ENCODE data around the gene TRMT10C. TPM values are rescaled to one million over a fixed set of nuclear protein-coding genes. Genes with fewer than 3 reads are reported as not detected.
A peak's percentile ranks its signal among the peaks of the same experiment; 100 is the strongest.

The TRMT10C gene
- total and polyA plus RNA-seq, 9 of the 15 experiments (the other 6 are each of a cell fraction or from before 2014, with no cell fraction given): 48.6 to 106 (median 63.9) TPM

DNA sequence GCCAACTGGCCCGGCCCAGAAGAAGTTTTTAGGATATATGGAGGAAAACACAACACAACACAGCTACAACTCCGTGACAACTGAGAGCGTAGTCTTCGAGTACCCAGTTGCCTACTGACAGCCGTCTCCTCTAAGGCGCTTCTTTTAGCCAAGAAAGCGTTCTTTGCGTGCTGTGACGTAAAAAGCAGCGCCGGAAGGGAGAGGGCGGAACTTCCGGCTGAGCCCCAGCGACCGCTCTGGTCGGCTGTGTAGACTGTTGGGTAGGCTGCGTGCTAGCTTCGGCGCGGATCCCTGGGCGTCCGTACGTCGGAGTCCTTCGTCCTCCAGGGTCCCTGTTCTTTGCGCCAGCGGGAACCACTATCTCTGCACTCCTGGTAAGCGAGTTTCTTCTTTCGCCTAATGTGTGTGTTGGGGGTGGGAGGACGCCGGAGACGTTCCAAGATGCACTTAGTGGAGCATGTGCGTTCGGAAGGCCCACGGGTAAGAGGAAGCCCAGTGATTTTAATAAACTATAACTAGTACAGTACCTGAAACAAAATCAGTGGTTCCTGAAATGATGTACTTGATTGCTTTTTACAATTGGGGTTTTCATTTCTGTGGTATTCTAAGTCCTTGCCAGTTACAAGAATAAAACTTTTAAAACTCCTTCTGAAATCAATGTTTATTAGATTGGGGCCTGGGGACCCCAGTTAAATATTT, at the start of gene TRMT10C (continued):
- peak; percentile 67; the same call in 1 of the 2 replicates for TF ChIP-seq MBD2 (IDR thresholded peaks at IDR 0.05; ENCODE audit: borderline replicate concordance, low read depth)
- no peak for TF ChIP-seq ZNF274 (IDR thresholded peaks at IDR 0.05; ENCODE audit: borderline replicate concordance, low read depth, low read length)
- no peak for TF ChIP-seq ETV1 (tag; conservative IDR thresholded peaks at IDR 0.05; ENCODE audit: low read depth)
- peak; percentile 91 for TF ChIP-seq POLR2A (conservative IDR thresholded peaks at IDR 0.05)
- peak; percentile 95 for TF ChIP-seq CXXC5 (CRISPR knock-in tag; IDR thresholded peaks at IDR 0.05)
- peak; percentile 95 for TF ChIP-seq CREB1 (IDR thresholded peaks at IDR 0.05)
- TF ChIP-seq CREB1 (CRISPR knock-in tag; IDR thresholded peaks at IDR 0.05): peak; percentile 96
- no peak for TF ChIP-seq ARID2 (IDR thresholded peaks at IDR 0.05)
- peak; percentile 87 for TF ChIP-seq POLR2B (IDR thresholded peaks at IDR 0.05; ENCODE audit: low read depth, partially characterized antibody)
- TF ChIP-seq ESRRA (IDR thresholded peaks at IDR 0.05; ENCODE audit: borderline replicate concordance, low read depth): peak; percentile 51; the same call in 1 of the 2 replicates
- TF ChIP-seq MAX (CRISPR knock-in tag; IDR thresholded peaks at IDR 0.05): peak; percentile 78
- TF ChIP-seq ZFX (CRISPR knock-in tag; IDR thresholded peaks at IDR 0.05): peak; percentile 50; the same call in 1 of the 2 replicates
- TF ChIP-seq REST (IDR thresholded peaks at IDR 0.05; ENCODE audit: borderline replicate concordance): no peak
- TF ChIP-seq REST (CRISPR knock-in tag; IDR thresholded peaks at IDR 0.05; ENCODE audit: low read depth): no peak
- TF ChIP-seq, protein P1, sequence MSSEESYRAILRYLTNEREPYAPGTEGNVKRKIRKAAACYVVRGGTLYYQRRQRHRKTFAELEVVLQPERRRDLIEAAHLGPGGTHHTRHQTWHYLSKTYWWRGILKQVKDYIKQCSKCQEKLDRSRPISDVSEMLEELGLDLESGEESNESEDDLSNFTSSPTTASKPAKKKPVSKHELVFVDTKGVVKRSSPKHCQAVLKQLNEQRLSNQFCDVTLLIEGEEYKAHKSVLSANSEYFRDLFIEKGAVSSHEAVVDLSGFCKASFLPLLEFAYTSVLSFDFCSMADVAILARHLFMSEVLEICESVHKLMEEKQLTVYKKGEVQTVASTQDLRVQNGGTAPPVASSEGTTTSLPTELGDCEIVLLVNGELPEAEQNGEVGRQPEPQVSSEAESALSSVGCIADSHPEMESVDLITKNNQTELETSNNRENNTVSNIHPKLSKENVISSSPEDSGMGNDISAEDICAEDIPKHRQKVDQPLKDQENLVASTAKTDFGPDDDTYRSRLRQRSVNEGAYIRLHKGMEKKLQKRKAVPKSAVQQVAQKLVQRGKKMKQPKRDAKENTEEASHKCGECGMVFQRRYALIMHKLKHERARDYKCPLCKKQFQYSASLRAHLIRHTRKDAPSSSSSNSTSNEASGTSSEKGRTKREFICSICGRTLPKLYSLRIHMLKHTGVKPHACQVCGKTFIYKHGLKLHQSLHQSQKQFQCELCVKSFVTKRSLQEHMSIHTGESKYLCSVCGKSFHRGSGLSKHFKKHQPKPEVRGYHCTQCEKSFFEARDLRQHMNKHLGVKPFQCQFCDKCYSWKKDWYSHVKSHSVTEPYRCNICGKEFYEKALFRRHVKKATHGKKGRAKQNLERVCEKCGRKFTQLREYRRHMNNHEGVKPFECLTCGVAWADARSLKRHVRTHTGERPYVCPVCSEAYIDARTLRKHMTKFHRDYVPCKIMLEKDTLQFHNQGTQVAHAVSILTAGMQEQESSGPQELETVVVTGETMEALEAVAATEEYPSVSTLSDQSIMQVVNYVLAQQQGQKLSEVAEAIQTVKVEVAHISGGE (CRISPR knock-in tag; IDR thresholded peaks at IDR 0.05): peak in 1 of 3 experiments; percentile 56; a peak in 2 of 6 replicates
- TF ChIP-seq EP400 (IDR thresholded peaks at IDR 0.05): peak; percentile 93
- peak; percentile 59 for TF ChIP-seq SOX6 (IDR thresholded peaks at IDR 0.05)
- peak; percentile 99 for TF ChIP-seq CREM (IDR thresholded peaks at IDR 0.05; ENCODE audit: low read depth)
